Cardiac muscle cell (in vitro differentiated cells and primary cell): Measurements from ENCODE around the gene ATP8A1. TPM values are rescaled to one million over a fixed set of nuclear protein-coding genes. Genes with fewer than 3 reads are reported as not detected.

Experiments used
- DNase-seq, 2 donors: peaks; one replicate each; pipeline versions ENCODE4 v3.0.0 to v3.0.0-alpha.2; 2010 to 2017; ENCODE audit warnings: low read depth in 1 of 2, low spot score in 1 of 2
- H3K27ac ChIP-seq: fragments of 200-600 bp; sonication (generic); 2 replicates; pipeline ENCODE4 v1.5.1; 2016
- H3K27me3 ChIP-seq: fragments of 200-600 bp; sonication (generic); 2 replicates; pipeline ENCODE4 v1.6.0; 2016; ENCODE audit warnings: control low read depth
- H3K36me3 ChIP-seq: fragments of 200-600 bp; sonication (generic); 2 replicates; pipeline ENCODE4 v1.5.1; 2016; ENCODE audit warnings: control low read depth
- H3K4me1 ChIP-seq: fragments of 200-600 bp; sonication (generic); 2 replicates; pipeline ENCODE4 v1.8.1; 2017; ENCODE audit warnings: low read depth, mild to moderate bottlenecking, mixed run types
- H3K4me3 ChIP-seq: fragments of 200-600 bp; sonication (generic); 2 replicates; pipeline ENCODE4 v1.5.1; 2016; ENCODE audit warnings: mild to moderate bottlenecking
- H3K9me3 ChIP-seq: fragments of 200-600 bp; sonication (generic); 2 replicates; pipeline ENCODE4 v1.5.1; 2017; ENCODE audit warnings: low read depth, mild to moderate bottlenecking, control low read depth
- polyA plus RNA-seq: library from polyadenylated mRNA; unstranded; fragments of >200 nt; fragmentation: Nextera tagmentation; extraction: Ambion mirVana; gene quantifications from 2 replicates; pipeline ENCODE4 v1.2.1, GENCODE V29; 2016
- total RNA-seq: library from RNA; depleted of rRNA; stranded (reverse); fragments of >200 nt; gene quantifications from 2 replicates; pipeline ENCODE4 v1.2.3, GENCODE V29; 2016
- TF ChIP-seq, protein P1 (sequence below): IDR thresholded peaks from 2 replicates; pipeline ENCODE4 v1.5.1; 2012; ENCODE audit warnings: low read depth, mild to moderate bottlenecking, low read length

The ATP8A1 gene
- total and polyA plus RNA-seq, 2 experiments from 2014 or later = 5.0 to 22.7 TPM

- H3K4me3 ChIP-seq = no peak overlapping the region
- no peaks in the 10 kb centered on the region for H3K27me3 ChIP-seq
- H3K27ac ChIP-seq = no peak overlapping the region
- H3K36me3 ChIP-seq = no peaks in the 10 kb centered on the region
- TF ChIP-seq, protein P1, sequence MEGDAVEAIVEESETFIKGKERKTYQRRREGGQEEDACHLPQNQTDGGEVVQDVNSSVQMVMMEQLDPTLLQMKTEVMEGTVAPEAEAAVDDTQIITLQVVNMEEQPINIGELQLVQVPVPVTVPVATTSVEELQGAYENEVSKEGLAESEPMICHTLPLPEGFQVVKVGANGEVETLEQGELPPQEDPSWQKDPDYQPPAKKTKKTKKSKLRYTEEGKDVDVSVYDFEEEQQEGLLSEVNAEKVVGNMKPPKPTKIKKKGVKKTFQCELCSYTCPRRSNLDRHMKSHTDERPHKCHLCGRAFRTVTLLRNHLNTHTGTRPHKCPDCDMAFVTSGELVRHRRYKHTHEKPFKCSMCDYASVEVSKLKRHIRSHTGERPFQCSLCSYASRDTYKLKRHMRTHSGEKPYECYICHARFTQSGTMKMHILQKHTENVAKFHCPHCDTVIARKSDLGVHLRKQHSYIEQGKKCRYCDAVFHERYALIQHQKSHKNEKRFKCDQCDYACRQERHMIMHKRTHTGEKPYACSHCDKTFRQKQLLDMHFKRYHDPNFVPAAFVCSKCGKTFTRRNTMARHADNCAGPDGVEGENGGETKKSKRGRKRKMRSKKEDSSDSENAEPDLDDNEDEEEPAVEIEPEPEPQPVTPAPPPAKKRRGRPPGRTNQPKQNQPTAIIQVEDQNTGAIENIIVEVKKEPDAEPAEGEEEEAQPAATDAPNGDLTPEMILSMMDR = no peak
- no peaks in the 10 kb centered on the region for H3K9me3 ChIP-seq
- no peak for DNase-seq
- H3K4me1 ChIP-seq = peaks cover 4% of the 10 kb centered on the region
Observed at GRCh38 chr4:42641656-42642055, 15.2 kb downstream of the ATP8A1 start.

DNA sequence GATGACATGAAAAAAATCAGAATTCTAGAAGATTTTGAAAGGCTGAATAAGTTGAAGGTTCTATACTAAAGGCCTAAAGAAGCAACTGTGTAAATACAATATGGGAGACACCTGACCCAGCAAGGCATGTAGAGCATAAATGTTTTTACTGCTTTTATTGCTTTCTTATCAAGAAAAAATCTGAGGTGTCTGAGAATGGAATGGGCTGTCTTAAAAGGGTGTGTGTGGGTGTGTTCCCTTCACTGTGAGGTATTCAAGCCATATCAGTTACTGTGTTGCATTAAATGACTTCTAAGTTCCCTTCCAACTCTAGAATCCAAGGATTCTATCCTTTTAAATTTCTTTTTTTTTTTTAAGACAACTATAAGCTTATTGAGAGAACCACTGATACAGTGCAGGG, 15.7 kb downstream of the ATP8A1 start:
- peaks cover 4% of the 10 kb centered on the region for H3K4me1 ChIP-seq
- H3K27me3 ChIP-seq = no peaks in the 10 kb centered on the region
- DNase-seq = no peak
- TF ChIP-seq, protein P1 = no peak
- H3K9me3 ChIP-seq = no peaks in the 10 kb centered on the region
- H3K27ac ChIP-seq = no peak overlapping the region
- no peaks in the 10 kb centered on the region for H3K36me3 ChIP-seq
- H3K4me3 ChIP-seq = no peak overlapping the region

- Histone ChIP-seq H3K4me1 (peaks cover 4% of the 10 kb centered on the region), H3K36me3 (no peaks in the 10 kb centered on the region), H3K27ac (no peak overlapping the region), H3K9me3 (no peaks in the 10 kb centered on the region), H3K27me3 (no peaks in the 10 kb centered on the region), H3K4me3 (no peak overlapping the region)
- no peak for DNase-seq
- TF ChIP-seq, protein P1 = no peak
Observed at GRCh38 chr4:42640613-42641012, 16.3 kb downstream of the ATP8A1 start.

GRCh38 chr4:42638993-42639392, 17.9 kb downstream of the ATP8A1 start:
- TF ChIP-seq, protein P1 = no peak
- DNase-seq = no peak
- Histone ChIP-seq H3K4me3 (no peak overlapping the region), H3K9me3 (no peaks in the 10 kb centered on the region), H3K27me3 (no peaks in the 10 kb centered on the region), H3K27ac (no peak overlapping the region), H3K4me1 (peaks cover 4% of the 10 kb centered on the region), H3K36me3 (no peaks in the 10 kb centered on the region)

DNA sequence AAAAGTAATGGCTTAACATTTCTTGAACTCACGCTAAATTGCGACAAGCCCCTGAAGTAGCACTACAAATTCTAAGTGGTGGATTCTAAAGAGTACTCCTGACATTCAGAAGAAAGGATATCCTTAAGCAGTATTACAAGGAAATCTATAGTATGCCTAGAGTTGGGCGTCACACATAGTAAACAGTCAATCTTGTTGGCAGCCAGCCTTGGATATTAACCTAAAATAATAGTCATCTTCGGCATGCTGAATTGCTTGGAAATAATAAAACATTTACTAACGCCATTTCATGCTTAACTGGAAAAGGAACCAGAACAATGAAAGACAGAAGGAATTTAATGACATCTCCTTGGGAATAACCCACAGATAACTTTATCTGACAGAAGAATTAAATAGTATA, 18.6 kb downstream of the ATP8A1 start:
- DNase-seq = no peak
- no peaks in the 10 kb centered on the region for H3K36me3 ChIP-seq
- peaks cover 4% of the 10 kb centered on the region for H3K4me1 ChIP-seq
- no peak overlapping the region for H3K27ac ChIP-seq
- H3K9me3 ChIP-seq = no peaks in the 10 kb centered on the region
- TF ChIP-seq, protein P1 = no peak
- H3K27me3 ChIP-seq = no peaks in the 10 kb centered on the region
- H3K4me3 ChIP-seq = no peak overlapping the region

DNA sequence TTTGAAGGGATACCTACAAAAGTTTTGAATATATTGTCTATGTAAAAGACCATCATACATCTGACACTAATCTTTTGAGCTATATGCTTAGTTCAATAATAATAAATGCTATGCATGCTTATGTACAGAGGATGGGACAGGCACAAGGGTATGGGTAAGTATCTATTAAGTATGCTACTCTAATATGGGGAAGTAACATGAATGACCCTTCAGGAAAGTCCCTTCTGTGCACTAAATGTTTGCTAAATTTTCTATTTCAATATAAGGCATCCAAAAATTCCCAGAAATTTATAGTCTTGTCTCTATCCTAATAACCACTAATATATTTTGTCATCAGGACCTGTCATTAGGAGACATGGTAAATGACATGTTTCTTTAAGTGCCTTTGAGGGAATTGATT, 19.0 kb downstream of the ATP8A1 start:
- H3K4me3 ChIP-seq = no peak overlapping the region
- H3K9me3 ChIP-seq = no peaks in the 10 kb centered on the region
- no peaks in the 10 kb centered on the region for H3K36me3 ChIP-seq
- TF ChIP-seq, protein P1 = no peak
- no peaks in the 10 kb centered on the region for H3K27me3 ChIP-seq
- H3K4me1 ChIP-seq = peaks cover 4% of the 10 kb centered on the region
- H3K27ac ChIP-seq = no peak overlapping the region
- DNase-seq = no peak
